HEK293 (cell line): ENCODE data around the gene MSH5.

Source experiments
- CTCF ChIA-PET: fragments of 350-600 bp; formaldehyde crosslinking; extraction: SDS; loops from one replicate; lab custom pipeline; 2021; ENCODE audit warnings: antibody characterized with exemption; lab: Yijun Ruan, JAX
- POLR2A ChIA-PET: fragments of 300-600 bp; formaldehyde crosslinking; extraction: SDS; loops from one replicate; lab custom pipeline; 2020; ENCODE audit warnings: antibody characterized with exemption, inconsistent platforms; lab: Yijun Ruan, JAX
- H3K27ac ChIP-seq: fragments of 200-500 bp; sonication (Bioruptor generic); 2 replicates; pipeline ENCODE4 v1.5.1; 2014; ENCODE audit warnings: low read depth, low read length, control low read depth, inconsistent platforms; ENCODE audit errors: extremely low read depth
- H3K36me3 ChIP-seq, 2 experiments: fragments of 200-500 bp in 1 of 2; sonication (Bioruptor generic) in 1 of 2; 1 replicate in 1 of 2; 2 replicates in 1 of 2; pipeline ENCODE4 v1.5.1; 2014 to 2017; ENCODE audit warnings: inconsistent platforms in 2 of 2, low read length in 2 of 2; ENCODE audit not compliant: control insufficient read depth in 2 of 2, insufficient read depth in 1 of 2
- H3K4me1 ChIP-seq: fragments of 200-500 bp; sonication (Bioruptor generic); 2 replicates; pipeline ENCODE4 v1.5.1; 2014; ENCODE audit warnings: mild to moderate bottlenecking, low read length, inconsistent platforms; ENCODE audit not compliant: control insufficient read depth, insufficient read depth
- H3K4me3 ChIP-seq: 2 replicates; pipeline ENCODE4 v1.5.1; 2011; ENCODE audit warnings: low read depth, mild to moderate bottlenecking, control low read depth, low read length, moderate library complexity
- H3K9me3 ChIP-seq: fragments of 200-500 bp; sonication (Bioruptor generic); 2 replicates; pipeline ENCODE4 v1.5.1; 2014; ENCODE audit warnings: low read depth, low read length, inconsistent platforms; ENCODE audit not compliant: control insufficient read depth, insufficient read depth
- KLF9 ChIP-seq: fragments of 450-650 bp; formaldehyde crosslinking; IDR thresholded peaks from 2 replicates; pipeline ENCODE4 v1.5.1; 2016; ENCODE audit warnings: missing biosample characterization, missing genetic modification characterization, low read depth
- PRDM2 ChIP-seq: fragments of 450-650 bp; formaldehyde crosslinking; IDR thresholded peaks from 2 replicates; pipeline ENCODE4 v1.5.1; 2016; ENCODE audit warnings: missing biosample characterization, missing genetic modification characterization, borderline replicate concordance
- SP2 ChIP-seq: fragments of 450-650 bp; formaldehyde crosslinking; IDR thresholded peaks from 2 replicates; pipeline ENCODE4 v1.5.1; 2016; ENCODE audit warnings: missing biosample characterization, missing genetic modification characterization
- ZBTB48 ChIP-seq: fragments of 450-650 bp; formaldehyde crosslinking; IDR thresholded peaks from 2 replicates; pipeline ENCODE4 v1.5.1; 2016; ENCODE audit warnings: missing biosample characterization, missing genetic modification characterization
- ZNF112 ChIP-seq: fragments of 450-650 bp; formaldehyde crosslinking; IDR thresholded peaks from 2 replicates; pipeline ENCODE4 v1.5.0; 2017; ENCODE audit warnings: missing biosample characterization, missing genetic modification characterization
- ZNF121 ChIP-seq: fragments of 450-650 bp; formaldehyde crosslinking; IDR thresholded peaks from 2 replicates; pipeline ENCODE4 v1.5.1; 2016; ENCODE audit warnings: missing biosample characterization, missing genetic modification characterization
- ZNF214 ChIP-seq: fragments of 450-650 bp; formaldehyde crosslinking; IDR thresholded peaks from 2 replicates; pipeline ENCODE4 v1.5.1; 2017; ENCODE audit warnings: missing biosample characterization, mild to moderate bottlenecking, missing genetic modification characterization, borderline replicate concordance
- ZNF223 ChIP-seq: fragments of 450-650 bp; formaldehyde crosslinking; IDR thresholded peaks from 2 replicates; pipeline ENCODE4 v1.5.1; 2016; ENCODE audit warnings: missing biosample characterization, missing genetic modification characterization
- ZNF510 ChIP-seq: fragments of 450-650 bp; formaldehyde crosslinking; IDR thresholded peaks from 2 replicates; pipeline ENCODE4 v1.5.1; 2018; ENCODE audit warnings: mild to moderate bottlenecking, missing genetic modification characterization, missing biosample characterization; ENCODE audit not compliant: insufficient replicate concordance
- ZNF530 ChIP-seq: fragments of 450-650 bp; formaldehyde crosslinking; IDR thresholded peaks from 2 replicates; pipeline ENCODE4 v1.5.1; 2016; ENCODE audit warnings: low read depth, missing biosample characterization, missing genetic modification characterization
- ZNF544 ChIP-seq: fragments of 450-650 bp; formaldehyde crosslinking; IDR thresholded peaks from 2 replicates; pipeline ENCODE4 v1.5.0; 2017; ENCODE audit warnings: missing biosample characterization, missing genetic modification characterization
- ZNF600 ChIP-seq: fragments of 450-650 bp; formaldehyde crosslinking; IDR thresholded peaks from 2 replicates; pipeline ENCODE4 v1.5.1; 2016; ENCODE audit warnings: missing biosample characterization, missing genetic modification characterization
- ZNF670 ChIP-seq: fragments of 450-650 bp; formaldehyde crosslinking; IDR thresholded peaks from 2 replicates; pipeline ENCODE4 v1.5.1; 2016; ENCODE audit warnings: missing biosample characterization, missing genetic modification characterization, low read depth
- ZNF791 ChIP-seq: fragments of 450-650 bp; formaldehyde crosslinking; IDR thresholded peaks from 2 replicates; pipeline ENCODE4 v1.5.1; 2016; ENCODE audit warnings: missing biosample characterization, missing genetic modification characterization
- ZXDB ChIP-seq: fragments of 450-650 bp; formaldehyde crosslinking; IDR thresholded peaks from 2 replicates; pipeline ENCODE4 v1.5.1; 2016; ENCODE audit warnings: missing biosample characterization, missing genetic modification characterization
- TF ChIP-seq, protein P1 (sequence below): fragments of 450-650 bp; formaldehyde crosslinking; IDR thresholded peaks from 2 replicates; pipeline ENCODE4 v1.5.1; 2016; ENCODE audit warnings: missing biosample characterization, missing genetic modification characterization
- TF ChIP-seq, protein P2 (sequence below): fragments of 450-650 bp; formaldehyde crosslinking; IDR thresholded peaks from 2 replicates; pipeline ENCODE4 v1.5.1; 2017; ENCODE audit warnings: missing biosample characterization, missing genetic modification characterization
- TF ChIP-seq, protein P3 (sequence below): fragments of 450-650 bp; IDR thresholded peaks from 2 replicates; pipeline ENCODE4 v1.5.1; 2018; ENCODE audit warnings: missing biosample characterization, missing genetic modification characterization

The MSH5 gene

DNA sequence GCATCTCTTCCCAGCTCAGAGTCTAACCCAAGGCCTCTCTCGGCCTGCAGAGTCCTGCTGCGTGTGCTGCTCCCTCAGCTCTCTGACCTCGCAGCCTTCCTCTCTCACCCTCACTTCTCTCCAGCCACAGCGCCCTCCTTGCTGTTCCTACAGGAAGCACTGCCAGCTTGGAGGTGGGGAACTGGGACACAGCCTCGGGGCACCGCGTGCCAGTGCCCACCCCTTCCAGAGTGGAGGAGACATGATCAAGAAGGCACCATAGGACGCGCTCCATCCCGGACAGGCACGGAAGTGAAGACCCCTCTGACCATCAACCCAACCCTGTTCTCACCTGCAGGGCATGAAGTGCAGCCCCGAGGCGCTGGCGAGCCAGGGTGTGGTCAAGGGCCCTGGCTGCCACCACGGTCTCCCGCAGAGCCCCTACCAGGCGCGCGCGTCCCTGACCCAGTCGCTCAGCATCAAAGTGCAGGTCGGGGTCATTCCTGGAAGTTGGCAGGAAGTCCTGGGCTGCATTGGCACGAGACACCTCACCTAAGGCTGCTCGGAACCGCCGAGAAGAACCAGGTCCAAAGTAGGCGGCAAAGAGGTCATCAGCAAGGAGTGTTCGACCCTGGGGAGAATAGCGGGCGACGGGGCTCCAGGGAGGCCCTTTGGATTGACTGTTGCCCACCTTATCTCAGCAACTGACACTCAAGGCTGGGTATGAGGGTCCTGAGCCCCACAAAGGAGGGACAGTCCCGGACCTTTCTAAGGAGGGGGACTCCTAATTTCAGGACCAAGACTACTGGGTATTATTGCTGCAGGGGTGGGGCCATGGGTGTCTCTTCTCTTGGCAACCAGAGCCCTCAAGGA, 36.1 kb downstream of the MSH5 start (continued):
- TF ChIP-seq, protein P1, sequence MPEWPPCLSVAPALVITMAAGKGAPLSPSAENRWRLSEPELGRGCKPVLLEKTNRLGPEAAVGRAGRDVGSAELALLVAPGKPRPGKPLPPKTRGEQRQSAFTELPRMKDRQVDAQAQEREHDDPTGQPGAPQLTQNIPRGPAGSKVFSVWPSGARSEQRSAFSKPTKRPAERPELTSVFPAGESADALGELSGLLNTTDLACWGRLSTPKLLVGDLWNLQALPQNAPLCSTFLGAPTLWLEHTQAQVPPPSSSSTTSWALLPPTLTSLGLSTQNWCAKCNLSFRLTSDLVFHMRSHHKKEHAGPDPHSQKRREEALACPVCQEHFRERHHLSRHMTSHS (tag by site-specific recombination) = no peak
- TF ChIP-seq ZNF600 (tag by site-specific recombination) (no peak), ZNF121 (tag by site-specific recombination) (no peak), ZBTB48 (no peak), ZNF670 (no peak), ZNF544 (tag by site-specific recombination) (no peak)

DNA sequence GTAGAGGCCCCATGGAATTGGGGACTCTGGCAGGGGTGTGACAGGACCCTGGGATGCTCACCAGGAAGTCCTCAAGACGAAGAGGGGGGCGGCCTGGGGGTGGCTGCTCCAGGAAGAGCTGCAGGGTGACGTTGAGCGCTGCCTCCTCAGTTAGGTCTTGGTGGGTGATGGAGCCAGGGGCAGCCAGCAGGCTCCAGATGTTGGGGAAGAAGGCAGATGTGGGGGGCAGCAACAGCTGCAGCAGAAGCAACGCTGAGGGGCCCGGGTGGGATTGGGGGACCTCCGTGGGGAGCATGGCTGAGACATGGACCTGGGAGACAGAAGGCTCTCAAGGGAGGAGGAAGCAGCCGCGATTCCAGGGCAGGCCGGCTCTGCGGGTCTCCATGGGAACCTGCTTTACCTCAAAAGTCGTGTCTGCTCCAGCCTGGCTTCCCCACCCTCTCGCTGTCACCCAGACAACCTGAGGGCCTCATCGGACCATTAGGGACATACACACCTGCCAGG, 36.7 kb downstream of the MSH5 start:
- no peaks in the 10 kb centered on the region for H3K9me3 ChIP-seq
- H3K27ac ChIP-seq = no peak overlapping the region
- POLR2A ChIA-PET = interaction anchor here (0.6 to 3.3 kb wide), 7 partner anchors 15 to 51 kb away, joined by 3 to 38 read pairs (median 5); partner anchors contain the start of genes CLIC1, HSPA1B, LSM2 and VARS1
- peaks cover 0 to 35% of the 10 kb centered on the region in 2 experiments; a peak in 2 of 3 replicates for H3K36me3 ChIP-seq
- TF ChIP-seq ZNF510 (tag by site-specific recombination) (no peak), ZXDB (no peak), ZNF223 (tag by site-specific recombination) (no peak), KLF9 (tag by site-specific recombination) (no peak), ZNF530 (tag by site-specific recombination) (no peak)
- TF ChIP-seq, protein P2, sequence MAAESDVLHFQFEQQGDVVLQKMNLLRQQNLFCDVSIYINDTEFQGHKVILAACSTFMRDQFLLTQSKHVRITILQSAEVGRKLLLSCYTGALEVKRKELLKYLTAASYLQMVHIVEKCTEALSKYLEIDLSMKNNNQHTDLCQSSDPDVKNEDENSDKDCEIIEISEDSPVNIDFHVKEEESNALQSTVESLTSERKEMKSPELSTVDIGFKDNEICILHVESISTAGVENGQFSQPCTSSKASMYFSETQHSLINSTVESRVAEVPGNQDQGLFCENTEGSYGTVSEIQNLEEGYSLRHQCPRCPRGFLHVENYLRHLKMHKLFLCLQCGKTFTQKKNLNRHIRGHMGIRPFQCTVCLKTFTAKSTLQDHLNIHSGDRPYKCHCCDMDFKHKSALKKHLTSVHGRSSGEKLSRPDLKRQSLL = peak; percentile 80
- TF ChIP-seq, protein P3, sequence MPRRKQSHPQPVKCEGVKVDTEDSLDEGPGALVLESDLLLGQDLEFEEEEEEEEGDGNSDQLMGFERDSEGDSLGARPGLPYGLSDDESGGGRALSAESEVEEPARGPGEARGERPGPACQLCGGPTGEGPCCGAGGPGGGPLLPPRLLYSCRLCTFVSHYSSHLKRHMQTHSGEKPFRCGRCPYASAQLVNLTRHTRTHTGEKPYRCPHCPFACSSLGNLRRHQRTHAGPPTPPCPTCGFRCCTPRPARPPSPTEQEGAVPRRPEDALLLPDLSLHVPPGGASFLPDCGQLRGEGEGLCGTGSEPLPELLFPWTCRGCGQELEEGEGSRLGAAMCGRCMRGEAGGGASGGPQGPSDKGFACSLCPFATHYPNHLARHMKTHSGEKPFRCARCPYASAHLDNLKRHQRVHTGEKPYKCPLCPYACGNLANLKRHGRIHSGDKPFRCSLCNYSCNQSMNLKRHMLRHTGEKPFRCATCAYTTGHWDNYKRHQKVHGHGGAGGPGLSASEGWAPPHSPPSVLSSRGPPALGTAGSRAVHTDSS (tag by site-specific recombination) = no peak
- TF ChIP-seq, all 188 proteins: peak for 1
- peak overlapping the region; percentile 21 for H3K4me3 ChIP-seq
- peaks cover 4% of the 10 kb centered on the region for H3K4me1 ChIP-seq
- CTCF ChIA-PET = interaction anchor here (5.1 kb wide), 1 partner anchor 14 kb away, joined by 28 read pairs; no protein-coding TSS in a partner anchor

DNA sequence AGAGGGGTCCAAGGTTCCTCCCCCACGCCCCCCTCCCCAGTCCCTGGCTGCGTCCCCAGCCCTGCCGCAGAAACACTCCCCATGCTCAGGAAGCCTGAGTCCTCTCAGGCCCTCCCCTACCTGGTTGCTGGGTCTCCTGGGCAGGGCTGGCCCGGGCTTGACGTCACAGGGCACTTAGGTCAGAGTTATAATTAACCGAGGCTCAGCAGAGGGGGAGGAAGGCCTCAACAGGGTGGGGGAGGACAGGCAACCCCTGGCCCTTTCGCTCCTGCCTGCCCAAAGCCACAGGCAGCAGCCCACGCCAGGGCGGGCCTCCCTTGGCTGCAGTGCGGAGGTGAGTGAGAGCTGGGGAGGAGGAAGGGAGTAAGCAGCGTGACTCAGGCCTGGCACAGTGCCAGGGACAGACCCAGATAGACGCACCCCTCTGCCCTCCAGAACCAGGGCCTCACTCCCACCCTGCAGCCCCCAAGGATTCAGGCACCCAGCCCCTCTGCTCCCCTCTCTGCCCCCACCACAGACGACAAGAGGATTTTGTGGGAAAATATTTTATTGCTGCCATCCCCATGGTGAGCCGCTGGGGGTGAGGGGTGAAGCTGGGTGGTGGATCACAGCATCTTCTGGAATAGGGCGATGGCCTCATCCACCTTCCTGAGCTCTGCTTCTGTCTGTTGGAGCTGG, 37.3 kb downstream of the MSH5 start, which contains the start of gene VWA7:
Gene VWA7 (minus strand): TSS at position 340 of the 678 bp plus-strand sequence. CDS start 549 bp downstream, outside the sequence.
- H3K4me1 ChIP-seq = peaks cover 4% of the 10 kb centered on the region
- ChIA-PET CTCF (interaction anchor here (0.6 to 7.5 kb wide), 9 partner anchors 8 to 91 kb away, joined by 3 to 50 read pairs (median 4); partner anchors contain the start of genes LSM2 and VARS1), POLR2A (interaction anchor here (0.6 to 3.3 kb wide), 18 partner anchors 9 to 113 kb away, joined by 3 to 38 read pairs (median 4); partner anchors contain the start of genes CLIC1, DDAH2, HSPA1A and HSPA1B)
- H3K9me3 ChIP-seq = no peaks in the 10 kb centered on the region
- H3K4me3 ChIP-seq = peak within 1 kb of the TSS; percentile 21
- H3K36me3 ChIP-seq = peaks cover 0 to 41% of the 10 kb centered on the region in 2 experiments; a peak in 2 of 3 replicates
- H3K27ac ChIP-seq = no peak within 1 kb of the TSS
- TF ChIP-seq ZNF530 (tag by site-specific recombination) (no peak), ZNF223 (tag by site-specific recombination) (0 out of 2 replicates have a peak, but pooled peaks have one; percentile 13), ZNF791 (tag by site-specific recombination) (no peak), PRDM2 (tag by site-specific recombination) (peak; percentile 66; the same call in 1 of the 2 replicates), ZNF112 (tag by site-specific recombination) (peak; percentile 97), ZNF214 (0 out of 2 replicates have a peak, but pooled peaks have one; percentile 56), ZBTB48 (peak; percentile 89), SP2 (peak; percentile 81)
